GM12878 (cell line): Measurements from ENCODE around the gene MEAF6. TPM values are rescaled to one million over a fixed set of nuclear protein-coding genes. Genes with fewer than 3 reads are reported as not detected.

Source experiments
- BACH1 ChIP-seq: fragments of 450-650 bp; IDR thresholded peaks from 2 replicates; pipeline ENCODE4 v1.6.1; 2017; ENCODE audit warnings: mild to moderate bottlenecking, borderline replicate concordance
- BCL11A ChIP-seq: IDR thresholded peaks from 2 replicates; pipeline ENCODE4 v1.6.1; 2011; ENCODE audit warnings: low read depth, low read length
- CBFB ChIP-seq: IDR thresholded peaks from 2 replicates; pipeline ENCODE4 v1.6.1; 2016; ENCODE audit warnings: antibody characterized with exemption, low read depth
- CHD2 ChIP-seq: IDR thresholded peaks from 2 replicates; pipeline ENCODE4 v1.6.1; 2011; ENCODE audit warnings: low read depth, low read length, improper control_type of control experiment, borderline replicate concordance
- IKZF1 ChIP-seq: fragments of 450-650 bp; conservative IDR thresholded peaks from 2 replicates; pipeline ENCODE4 v1.6.1; 2017; ENCODE audit warnings: antibody characterized with exemption, mild to moderate bottlenecking
- IRF4 ChIP-seq: IDR thresholded peaks from 2 replicates; pipeline ENCODE4 v1.6.1; 2011; ENCODE audit warnings: low read depth, low read length
- IRF5 ChIP-seq: fragments of 450-650 bp; IDR thresholded peaks from 2 replicates; pipeline ENCODE4 v1.6.1; 2017; ENCODE audit warnings: borderline replicate concordance
- STAT1 ChIP-seq: fragments of 450-650 bp; conservative IDR thresholded peaks from 2 replicates; pipeline ENCODE4 v1.6.1; 2014; ENCODE audit warnings: antibody characterized with exemption, mild to moderate bottlenecking
- SUZ12 ChIP-seq: fragments of 200-600 bp; sonication (generic); IDR thresholded peaks from one replicate; pipeline ENCODE4 v1.6.1; 2018; ENCODE audit warnings: antibody characterized with exemption, mild to moderate bottlenecking; ENCODE audit not compliant: unreplicated experiment
- TCF3 ChIP-seq: IDR thresholded peaks from 2 replicates; pipeline ENCODE4 v1.6.1; 2012; ENCODE audit warnings: low read depth, mild to moderate bottlenecking, low read length, borderline replicate concordance; ENCODE audit not compliant: insufficient read depth
- ZBED1 ChIP-seq: IDR thresholded peaks from 2 replicates; pipeline ENCODE4 v1.6.1; 2016; ENCODE audit warnings: borderline replicate concordance
- ZBTB4 ChIP-seq: fragments of 450-650 bp; formaldehyde crosslinking; IDR thresholded peaks from 2 replicates; pipeline ENCODE4 v1.4.0; 2022; ENCODE audit warnings: mild to moderate bottlenecking, moderate library complexity
- ZNF217 ChIP-seq: fragments of 450-650 bp; IDR thresholded peaks from 2 replicates; pipeline ENCODE4 v1.6.1; 2017; ENCODE audit warnings: antibody characterized with exemption, mild to moderate bottlenecking
- ZNF384 ChIP-seq: IDR thresholded peaks from 2 replicates; pipeline ENCODE4 v1.6.1; 2012; ENCODE audit warnings: low read depth, mild to moderate bottlenecking, low read length, improper control_type of control experiment, borderline replicate concordance
- polyA plus RNA-seq, 11 experiments: library from polyadenylated mRNA; depleted of rRNA in 4 of 11; unstranded in 6 of 11; stranded (reverse) in 5 of 11; fragments of >200 nt; fragmentation: Nextera tagmentation in 4 of 11; fragmentation: Illumina TruSeq in 1 of 11; extraction: Ambion mirVana in 4 of 11; extraction: Trizol in 1 of 11; gene quantifications; 1 replicate in 1 of 11; 2 replicates in 10 of 11; pipeline versions ENCODE4 v1.2.1 to v1.2.3, GENCODE V29; 2011 to 2016; ENCODE audit warnings: inconsistent platforms in 2 of 11, missing spikeins in 2 of 11, low read depth in 1 of 11
- total RNA-seq, 4 experiments: library from RNA; depleted of rRNA in 3 of 4; stranded (reverse); fragments of >200 nt in 3 of 4; fragmentation: Illumina TruSeq in 1 of 4; extraction: Trizol in 1 of 4; gene quantifications; 2 replicates each; pipeline versions ENCODE4 v1.2.1 to v1.2.3, GENCODE V29; 2013 to 2021
- TF ChIP-seq, protein P1 (sequence below): fragments of 450-650 bp; IDR thresholded peaks from 2 replicates; pipeline ENCODE4 v1.6.1; 2017; ENCODE audit warnings: mild to moderate bottlenecking
- TF ChIP-seq, protein P2 (sequence below): fragments of 150-350 bp; IDR thresholded peaks from 2 replicates; pipeline ENCODE4 v1.6.1; 2016; ENCODE audit warnings: low read depth, low read length

MEAF6 gene
- total and polyA plus RNA-seq, 10 of the 15 experiments (the other 5 are each of a cell fraction or from before 2014, with no cell fraction given): 30.8 to 75.0 (median 58.1) TPM

GRCh38 chr1:37553927-37554808 is 39.6 kb upstream of the MEAF6 start, which contains the start of gene SNIP1 (continued):
- TF ChIP-seq STAT1 (peak; percentile 87), ZNF384 (no peak), BCL11A (no peak), TCF3 (no peak), IRF5 (no peak), IKZF1 (peak; percentile 78), IRF4 (no peak), ZBED1 (no peak), ZNF217 (no peak), ZBTB4 (CRISPR knock-in tag) (no peak), BACH1 (peak; percentile 67; the same call in 1 of the 2 replicates), CBFB (0 out of 2 replicates have a peak, but pooled peaks have one; percentile 35), CHD2 (peak; percentile 68; the same call in 1 of the 2 replicates), SUZ12 (no peak)
- TF ChIP-seq, protein P1, sequence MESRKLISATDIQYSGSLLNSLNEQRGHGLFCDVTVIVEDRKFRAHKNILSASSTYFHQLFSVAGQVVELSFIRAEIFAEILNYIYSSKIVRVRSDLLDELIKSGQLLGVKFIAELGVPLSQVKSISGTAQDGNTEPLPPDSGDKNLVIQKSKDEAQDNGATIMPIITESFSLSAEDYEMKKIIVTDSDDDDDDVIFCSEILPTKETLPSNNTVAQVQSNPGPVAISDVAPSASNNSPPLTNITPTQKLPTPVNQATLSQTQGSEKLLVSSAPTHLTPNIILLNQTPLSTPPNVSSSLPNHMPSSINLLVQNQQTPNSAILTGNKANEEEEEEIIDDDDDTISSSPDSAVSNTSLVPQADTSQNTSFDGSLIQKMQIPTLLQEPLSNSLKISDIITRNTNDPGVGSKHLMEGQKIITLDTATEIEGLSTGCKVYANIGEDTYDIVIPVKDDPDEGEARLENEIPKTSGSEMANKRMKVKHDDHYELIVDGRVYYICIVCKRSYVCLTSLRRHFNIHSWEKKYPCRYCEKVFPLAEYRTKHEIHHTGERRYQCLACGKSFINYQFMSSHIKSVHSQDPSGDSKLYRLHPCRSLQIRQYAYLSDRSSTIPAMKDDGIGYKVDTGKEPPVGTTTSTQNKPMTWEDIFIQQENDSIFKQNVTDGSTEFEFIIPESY: no peak
- TF ChIP-seq, protein P2, sequence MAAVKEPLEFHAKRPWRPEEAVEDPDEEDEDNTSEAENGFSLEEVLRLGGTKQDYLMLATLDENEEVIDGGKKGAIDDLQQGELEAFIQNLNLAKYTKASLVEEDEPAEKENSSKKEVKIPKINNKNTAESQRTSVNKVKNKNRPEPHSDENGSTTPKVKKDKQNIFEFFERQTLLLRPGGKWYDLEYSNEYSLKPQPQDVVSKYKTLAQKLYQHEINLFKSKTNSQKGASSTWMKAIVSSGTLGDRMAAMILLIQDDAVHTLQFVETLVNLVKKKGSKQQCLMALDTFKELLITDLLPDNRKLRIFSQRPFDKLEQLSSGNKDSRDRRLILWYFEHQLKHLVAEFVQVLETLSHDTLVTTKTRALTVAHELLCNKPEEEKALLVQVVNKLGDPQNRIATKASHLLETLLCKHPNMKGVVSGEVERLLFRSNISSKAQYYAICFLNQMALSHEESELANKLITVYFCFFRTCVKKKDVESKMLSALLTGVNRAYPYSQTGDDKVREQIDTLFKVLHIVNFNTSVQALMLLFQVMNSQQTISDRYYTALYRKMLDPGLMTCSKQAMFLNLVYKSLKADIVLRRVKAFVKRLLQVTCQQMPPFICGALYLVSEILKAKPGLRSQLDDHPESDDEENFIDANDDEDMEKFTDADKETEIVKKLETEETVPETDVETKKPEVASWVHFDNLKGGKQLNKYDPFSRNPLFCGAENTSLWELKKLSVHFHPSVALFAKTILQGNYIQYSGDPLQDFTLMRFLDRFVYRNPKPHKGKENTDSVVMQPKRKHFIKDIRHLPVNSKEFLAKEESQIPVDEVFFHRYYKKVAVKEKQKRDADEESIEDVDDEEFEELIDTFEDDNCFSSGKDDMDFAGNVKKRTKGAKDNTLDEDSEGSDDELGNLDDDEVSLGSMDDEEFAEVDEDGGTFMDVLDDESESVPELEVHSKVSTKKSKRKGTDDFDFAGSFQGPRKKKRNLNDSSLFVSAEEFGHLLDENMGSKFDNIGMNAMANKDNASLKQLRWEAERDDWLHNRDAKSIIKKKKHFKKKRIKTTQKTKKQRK: no peak
